ENCODE measurements around the gene USB1. TPM values are rescaled to one million over a fixed set of nuclear protein-coding genes. Genes with fewer than 3 reads are reported as not detected.
"Not testable (repeated sequence)": the region's sequence is repeated elsewhere in the genome, so short reads cannot be mapped to it uniquely, and the experiment has no call there.

The USB1 gene
- total RNA-seq, 1 donor from 2014 or later, result 37.9 TPM

GRCh38 chr16:57976331-57976796 lies 24.8 kb upstream of the USB1 start:
- Mint-ChIP-seq H3K36me3 (ENCODE audit: low read depth) (no peaks in the 10 kb centered on the region), H3K27ac (ENCODE audit: unreplicated experiment) (no peak overlapping the region), H3K27me3 (ENCODE audit: low read depth) (peaks cover 10% of the 10 kb centered on the region), H3K9me3 (ENCODE audit: low read depth) (no peaks in the 10 kb centered on the region), H3K4me1 (ENCODE audit: low read depth) (no peaks in the 10 kb centered on the region), H3K4me3 (ENCODE audit: unreplicated experiment) (no peak overlapping the region)
- DNase-seq (ENCODE audit: low spot score), result peak; percentile 33
- TF ChIP-seq, protein P1, sequence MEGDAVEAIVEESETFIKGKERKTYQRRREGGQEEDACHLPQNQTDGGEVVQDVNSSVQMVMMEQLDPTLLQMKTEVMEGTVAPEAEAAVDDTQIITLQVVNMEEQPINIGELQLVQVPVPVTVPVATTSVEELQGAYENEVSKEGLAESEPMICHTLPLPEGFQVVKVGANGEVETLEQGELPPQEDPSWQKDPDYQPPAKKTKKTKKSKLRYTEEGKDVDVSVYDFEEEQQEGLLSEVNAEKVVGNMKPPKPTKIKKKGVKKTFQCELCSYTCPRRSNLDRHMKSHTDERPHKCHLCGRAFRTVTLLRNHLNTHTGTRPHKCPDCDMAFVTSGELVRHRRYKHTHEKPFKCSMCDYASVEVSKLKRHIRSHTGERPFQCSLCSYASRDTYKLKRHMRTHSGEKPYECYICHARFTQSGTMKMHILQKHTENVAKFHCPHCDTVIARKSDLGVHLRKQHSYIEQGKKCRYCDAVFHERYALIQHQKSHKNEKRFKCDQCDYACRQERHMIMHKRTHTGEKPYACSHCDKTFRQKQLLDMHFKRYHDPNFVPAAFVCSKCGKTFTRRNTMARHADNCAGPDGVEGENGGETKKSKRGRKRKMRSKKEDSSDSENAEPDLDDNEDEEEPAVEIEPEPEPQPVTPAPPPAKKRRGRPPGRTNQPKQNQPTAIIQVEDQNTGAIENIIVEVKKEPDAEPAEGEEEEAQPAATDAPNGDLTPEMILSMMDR (IDR thresholded peaks at IDR 0.05), result no peak

GRCh38 chr16:57977418-57978069 lies 23.7 kb upstream of the USB1 start:
- Mint-ChIP-seq H3K27ac (ENCODE audit: unreplicated experiment) (no peak overlapping the region), H3K9me3 (ENCODE audit: low read depth) (no peaks in the 10 kb centered on the region), H3K36me3 (ENCODE audit: low read depth) (no peaks in the 10 kb centered on the region), H3K4me1 (ENCODE audit: low read depth) (no peaks in the 10 kb centered on the region), H3K4me3 (ENCODE audit: unreplicated experiment) (no peak overlapping the region), H3K27me3 (ENCODE audit: low read depth) (peaks cover 7% of the 10 kb centered on the region)
- peak; percentile 75 for DNase-seq (ENCODE audit: low spot score)
- TF ChIP-seq, protein P1 (IDR thresholded peaks at IDR 0.05), result no peak

DNA sequence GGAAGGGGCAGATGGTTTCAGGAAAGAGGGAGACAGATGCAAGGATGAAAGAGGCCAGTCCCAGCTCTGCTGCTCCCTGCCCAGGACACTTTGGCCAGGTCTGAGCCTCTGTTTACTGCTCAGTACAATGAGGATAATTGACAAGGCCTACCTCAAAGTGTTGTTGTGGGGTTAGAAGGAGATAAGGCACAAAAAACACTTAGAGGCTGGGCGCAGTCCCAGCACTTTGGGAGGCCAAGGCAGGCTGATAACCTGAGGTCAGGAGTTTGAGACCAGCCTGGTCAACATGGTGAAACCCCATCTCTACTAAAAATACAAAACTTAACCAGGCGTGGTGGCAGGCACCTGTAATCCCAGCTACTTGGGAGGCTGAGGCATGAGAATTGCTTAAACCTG lies 23.1 kb upstream of the USB1 start:
- not testable (repeated sequence) for H3K4me1 Mint-ChIP-seq (ENCODE audit: low read depth); H3K27ac Mint-ChIP-seq (ENCODE audit: unreplicated experiment); H3K9me3 Mint-ChIP-seq (ENCODE audit: low read depth); DNase-seq (ENCODE audit: low spot score); H3K27me3 Mint-ChIP-seq (ENCODE audit: low read depth); H3K4me3 Mint-ChIP-seq (ENCODE audit: unreplicated experiment); H3K36me3 Mint-ChIP-seq (ENCODE audit: low read depth)

- DNase-seq (ENCODE audit: low spot score), result peak; percentile 39
- peaks cover 5% of the 10 kb centered on the region for H3K27me3 Mint-ChIP-seq (ENCODE audit: low read depth)
- H3K9me3 Mint-ChIP-seq (ENCODE audit: low read depth), result no peaks in the 10 kb centered on the region
- no peak overlapping the region for H3K27ac Mint-ChIP-seq (ENCODE audit: unreplicated experiment)
- H3K4me3 Mint-ChIP-seq (ENCODE audit: unreplicated experiment), result no peak overlapping the region
- TF ChIP-seq, protein P1 (IDR thresholded peaks at IDR 0.05), result no peak
- H3K4me1 Mint-ChIP-seq (ENCODE audit: low read depth), result no peaks in the 10 kb centered on the region
- H3K36me3 Mint-ChIP-seq (ENCODE audit: low read depth), result no peaks in the 10 kb centered on the region
These were observed 22.1 kb upstream of the USB1 start for GRCh38 chr16:57979006-57979585.

GRCh38 chr16:57981636-57982035 lies 19.6 kb upstream of the USB1 start:
- peak; percentile 6 for DNase-seq (ENCODE audit: low spot score)
- Mint-ChIP-seq H3K36me3 (ENCODE audit: low read depth) (no peaks in the 10 kb centered on the region), H3K4me3 (ENCODE audit: unreplicated experiment) (no peak overlapping the region), H3K9me3 (ENCODE audit: low read depth) (no peaks in the 10 kb centered on the region), H3K4me1 (ENCODE audit: low read depth) (peaks cover 11% of the 10 kb centered on the region), H3K27me3 (ENCODE audit: low read depth) (peaks cover 3% of the 10 kb centered on the region), H3K27ac (ENCODE audit: unreplicated experiment) (no peak overlapping the region)
- TF ChIP-seq, protein P1 (IDR thresholded peaks at IDR 0.05), result no peak

DNA sequence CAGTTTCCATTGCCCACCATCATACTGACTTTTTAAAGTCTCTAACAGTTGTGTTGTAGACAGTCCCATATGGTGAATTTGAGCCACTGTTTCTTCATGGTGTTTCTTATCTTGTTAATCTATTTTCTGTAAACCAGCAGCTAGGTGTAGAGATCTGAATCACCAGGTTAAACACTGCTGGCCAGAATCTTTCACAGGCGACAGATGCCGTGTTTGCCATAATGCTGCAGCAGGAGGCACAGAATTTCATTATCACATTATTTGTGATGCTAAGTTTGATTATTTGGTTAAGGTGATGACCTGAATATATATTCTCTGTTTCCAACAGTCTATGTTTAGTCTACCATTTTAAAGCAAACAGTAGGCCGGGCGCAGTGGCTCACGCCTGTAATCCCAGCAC lies 18.8 kb upstream of the USB1 start:
- no peak overlapping the region for H3K27ac Mint-ChIP-seq (ENCODE audit: unreplicated experiment)
- H3K9me3 Mint-ChIP-seq (ENCODE audit: low read depth), result no peaks in the 10 kb centered on the region
- H3K4me1 Mint-ChIP-seq (ENCODE audit: low read depth), result peaks cover 11% of the 10 kb centered on the region
- no peak overlapping the region for H3K4me3 Mint-ChIP-seq (ENCODE audit: unreplicated experiment)
- H3K27me3 Mint-ChIP-seq (ENCODE audit: low read depth), result peaks cover 3% of the 10 kb centered on the region
- no peaks in the 10 kb centered on the region for H3K36me3 Mint-ChIP-seq (ENCODE audit: low read depth)
- TF ChIP-seq, protein P1 (IDR thresholded peaks at IDR 0.05), result no peak
- DNase-seq (ENCODE audit: low spot score), result no peak
